ENCODE measurements around the gene DOP1B.
"Not testable (repeated sequence)": the region's sequence is repeated elsewhere in the genome, so short reads cannot be mapped to it uniquely, and the experiment has no call there.

Gene DOP1B

GRCh38 chr21:36174780-36175179, 18.2 kb downstream of the DOP1B start:
- no peak for FAIRE-seq

DNA sequence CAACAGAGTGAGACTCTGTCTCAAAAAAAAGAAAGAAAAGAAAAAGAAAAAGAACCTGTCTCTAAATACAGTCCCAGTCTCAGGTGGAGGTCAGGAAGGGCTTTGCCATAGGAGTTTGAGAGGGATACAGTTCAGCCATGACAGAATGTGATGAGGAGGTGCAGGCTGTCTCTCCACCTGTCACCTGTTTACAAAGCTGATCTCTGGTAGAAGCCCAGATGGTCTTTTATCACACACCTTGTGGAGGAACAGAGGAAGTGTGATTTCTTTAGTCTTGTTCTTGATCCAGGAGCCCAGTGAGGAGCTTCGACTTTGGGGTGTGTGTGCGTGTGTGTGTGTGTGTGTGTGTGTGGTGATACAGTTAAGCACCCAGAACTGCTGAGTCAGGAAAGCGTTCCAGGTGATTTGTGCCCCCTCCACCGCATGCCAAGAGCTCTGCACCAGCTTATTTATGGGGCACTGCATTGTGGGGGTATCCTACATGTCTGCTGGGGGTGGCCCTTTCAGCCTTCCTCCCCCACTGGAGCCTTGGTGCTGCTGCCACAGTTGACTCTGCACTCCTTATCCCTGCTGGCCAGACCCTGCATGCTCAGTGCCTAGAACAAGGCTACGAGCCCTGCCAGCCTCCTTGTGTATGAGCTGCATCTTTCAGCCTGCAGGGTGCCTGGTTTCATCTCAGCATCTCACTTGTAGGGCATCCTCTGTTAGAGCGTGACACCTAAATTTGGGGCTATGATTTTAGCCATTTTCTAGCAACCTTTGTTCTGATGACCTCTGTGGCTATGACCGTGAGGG, 19.3 kb downstream of the DOP1B start:
- no peak for FAIRE-seq

GRCh38 chr21:36178349-36178748, 21.7 kb downstream of the DOP1B start:
- no peak for FAIRE-seq

GRCh38 chr21:36179145-36179544, 22.5 kb downstream of the DOP1B start:
- no peak for FAIRE-seq

DNA sequence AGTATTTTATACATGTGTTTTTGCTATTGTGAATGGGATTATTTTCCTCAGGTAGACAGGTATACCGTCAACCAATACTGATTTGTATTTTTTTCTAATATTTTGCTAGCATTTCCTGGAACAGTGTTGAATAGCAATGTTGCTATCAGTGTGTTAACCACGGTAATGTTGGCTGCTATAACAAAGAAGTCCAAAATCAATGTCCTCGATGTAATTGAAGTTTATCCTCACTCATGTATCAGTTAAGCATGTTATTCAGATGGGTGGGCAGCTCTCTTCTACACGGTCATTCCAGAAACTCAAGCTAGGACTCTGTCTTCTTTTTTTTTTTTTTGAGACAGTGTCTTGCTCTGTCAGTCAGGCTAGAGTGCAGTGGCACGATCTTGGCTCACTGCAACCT, 24.3 kb downstream of the DOP1B start:
- no peak for FAIRE-seq

DNA sequence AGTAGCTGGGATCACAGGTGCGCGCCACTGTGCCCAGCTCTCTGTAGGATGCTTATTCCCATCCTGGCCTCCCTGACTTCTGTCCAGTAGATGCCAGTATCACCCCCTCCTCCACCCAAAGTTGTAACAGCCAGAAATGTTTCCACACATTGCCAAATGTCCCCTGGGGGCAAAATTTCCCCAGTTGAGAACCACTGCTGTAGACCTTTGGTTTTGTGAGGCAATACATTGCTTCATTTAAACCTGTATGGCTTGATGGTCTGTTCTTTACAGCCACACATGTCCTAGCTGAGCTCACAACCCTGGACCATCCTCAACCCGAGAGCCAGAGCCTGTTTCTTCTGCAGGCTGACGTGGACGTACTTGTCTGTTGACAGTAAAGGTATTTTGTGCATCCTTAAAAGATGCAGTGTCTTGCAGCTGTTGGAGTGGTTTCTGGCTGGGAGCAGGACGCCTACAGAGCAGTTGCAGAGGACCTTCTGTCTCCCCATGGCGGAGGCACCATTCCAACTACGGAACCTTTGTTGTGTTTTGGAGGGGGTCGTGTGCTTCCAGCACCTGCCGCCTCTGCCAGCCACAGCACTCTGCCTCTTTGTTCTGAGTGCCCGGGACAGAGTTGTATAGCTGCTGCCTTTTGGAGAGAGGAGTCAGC, 26.6 kb downstream of the DOP1B start:
- FAIRE-seq, result no peak

DNA sequence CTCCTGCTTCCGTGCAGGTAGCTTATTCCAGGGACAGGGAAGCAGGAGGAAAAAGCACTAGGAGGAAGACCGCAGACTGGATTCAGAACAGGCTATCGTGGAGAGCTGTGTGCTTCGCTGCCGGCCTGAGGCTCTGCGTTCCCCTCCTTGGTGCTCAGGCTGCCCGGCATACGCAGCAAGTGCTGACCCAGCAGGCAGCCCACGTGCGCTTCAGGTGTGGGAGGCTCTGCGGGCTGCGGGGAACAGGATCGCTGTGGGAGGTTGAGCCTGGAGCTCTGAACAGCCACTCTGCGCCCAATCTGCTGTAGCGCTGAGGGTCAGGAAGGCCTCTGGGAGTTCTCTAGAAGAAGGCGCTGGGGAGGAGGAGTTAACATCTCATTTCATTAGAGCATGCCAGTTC, 27.9 kb downstream of the DOP1B start:
- no peak for FAIRE-seq

DNA sequence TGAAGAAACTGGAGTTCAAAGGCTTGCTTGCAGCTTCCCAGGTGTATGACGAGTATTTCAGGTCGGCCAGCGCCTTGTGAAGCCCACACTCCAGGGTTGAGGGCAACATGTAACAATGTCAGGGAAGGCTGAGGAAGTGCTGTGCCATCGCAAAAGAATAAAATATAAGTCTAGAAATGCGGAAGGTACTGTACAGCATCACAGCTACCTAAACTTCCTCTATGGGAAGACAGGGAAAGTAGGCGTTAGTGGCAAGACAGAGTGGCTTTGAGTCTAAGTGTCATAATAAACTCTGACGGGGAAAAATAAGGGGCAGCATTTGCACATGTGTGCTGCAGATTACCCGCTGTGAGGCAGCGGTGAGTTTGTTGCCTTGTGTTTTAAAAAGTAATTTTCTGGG, 28.9 kb downstream of the DOP1B start:
- no peak for FAIRE-seq

DNA sequence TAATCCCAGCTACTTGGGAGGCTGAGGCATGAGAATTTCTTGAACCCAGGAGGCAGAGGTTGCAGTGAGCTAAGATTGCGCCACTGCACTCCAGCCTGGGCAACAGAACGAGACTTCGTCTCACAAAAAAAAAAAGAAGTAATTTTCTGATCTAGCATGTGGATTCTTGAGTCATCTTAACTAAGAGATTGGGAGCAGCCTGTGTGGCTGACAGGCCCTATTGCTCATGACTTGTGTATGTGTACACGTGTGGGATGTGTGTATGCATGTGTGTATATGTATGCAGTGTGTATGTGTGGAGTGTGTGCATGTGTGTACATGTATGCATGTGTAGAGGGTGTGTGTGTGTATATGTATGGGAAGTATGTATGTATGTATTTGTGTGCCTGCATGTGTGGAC, 29.5 kb downstream of the DOP1B start:
- FAIRE-seq, result no peak

DNA sequence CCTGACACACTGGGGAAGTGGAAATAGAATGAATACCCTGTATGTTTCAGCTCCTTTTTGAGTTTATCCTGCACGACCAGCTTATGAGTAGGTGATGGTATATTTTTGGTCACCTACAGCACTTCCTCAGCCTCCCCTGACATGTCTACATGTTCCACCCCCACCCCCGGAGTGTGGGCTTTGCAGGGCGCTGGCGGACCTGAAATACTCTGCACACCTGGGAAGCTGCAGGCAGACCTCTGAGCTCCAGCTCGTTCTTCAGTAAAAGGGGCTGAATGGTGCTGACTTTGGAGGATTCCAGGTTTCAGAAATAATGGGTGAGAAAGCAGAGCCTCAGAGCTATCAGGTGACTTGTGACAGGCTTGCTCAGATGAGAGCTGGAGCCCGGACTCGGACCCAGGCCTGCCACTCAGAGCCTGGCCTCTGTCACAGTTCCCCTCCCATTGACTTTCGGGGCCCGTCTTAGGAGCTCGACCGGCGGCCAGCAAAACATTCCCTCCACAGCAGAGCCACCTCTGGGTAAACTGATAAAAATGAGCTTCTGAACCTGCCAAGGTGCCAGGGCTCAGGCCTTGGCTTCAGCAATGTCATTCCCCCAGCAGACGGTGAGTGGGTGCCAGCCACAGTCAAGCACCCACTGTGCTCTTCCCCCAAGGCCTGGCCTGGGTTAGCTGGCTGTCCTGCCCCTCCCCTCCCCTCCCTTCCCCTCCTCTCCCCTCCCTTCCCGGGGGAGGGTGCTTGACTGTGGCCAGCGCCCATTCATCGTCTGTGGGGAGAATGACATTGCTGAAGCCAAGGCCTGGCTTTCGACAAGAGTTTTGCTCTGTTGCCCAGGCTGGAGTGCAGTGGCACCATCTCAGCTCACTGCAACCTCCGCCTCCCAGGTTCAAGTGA, 30.1 kb downstream of the DOP1B start:
- FAIRE-seq, result no peak

DNA sequence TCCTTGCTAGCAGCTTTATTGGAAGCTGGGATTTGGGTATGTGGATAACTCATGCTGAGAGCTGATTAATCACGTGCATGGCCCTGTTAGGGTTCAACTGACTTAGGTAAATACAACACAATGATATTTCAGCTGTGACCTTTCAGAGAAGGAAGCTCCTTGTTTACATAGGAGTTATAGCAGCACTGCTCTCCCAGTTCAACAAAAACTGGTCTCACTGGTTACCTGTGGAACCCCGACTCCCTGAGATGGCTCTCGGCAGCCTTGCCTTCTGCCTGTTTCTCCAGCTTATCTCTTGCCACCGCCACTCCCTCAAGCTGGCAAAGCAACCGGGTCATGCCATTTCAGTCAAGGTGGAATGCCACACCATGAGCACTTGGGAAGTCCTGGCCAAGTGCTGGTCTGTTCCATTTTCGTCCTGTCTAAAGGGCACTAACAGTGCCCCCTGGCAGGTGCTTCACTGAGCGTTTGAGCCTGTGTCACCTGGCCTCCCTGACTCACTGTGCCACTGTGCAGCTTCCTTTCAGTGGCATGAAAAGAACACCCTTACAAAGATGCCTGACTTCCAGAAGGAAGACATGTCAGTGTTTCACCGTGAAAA, 31.6 kb downstream of the DOP1B start:
- no peak for FAIRE-seq

DNA sequence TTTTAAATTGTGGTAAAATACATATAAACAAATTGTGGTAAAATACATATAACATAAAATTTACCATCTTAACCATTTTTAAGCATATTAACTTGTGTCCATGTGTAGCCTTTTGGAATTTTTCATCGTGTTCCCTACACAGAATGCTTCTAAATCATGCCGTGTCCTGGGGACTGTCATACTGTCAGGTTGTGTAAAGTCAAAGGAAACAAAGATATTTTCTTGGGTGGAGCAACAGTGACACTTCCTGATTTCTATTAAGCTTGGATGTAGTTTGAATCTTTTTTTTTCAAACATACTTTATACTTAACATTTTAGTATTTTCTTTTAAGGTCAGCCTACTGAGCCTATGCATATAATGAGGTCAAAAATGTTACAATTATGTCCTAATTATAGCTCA, 32.3 kb downstream of the DOP1B start:
- FAIRE-seq, result no peak

- FAIRE-seq, result no peak
These were observed 34.1 kb downstream of the DOP1B start for GRCh38 chr21:36190736-36191135.

GRCh38 chr21:36193200-36193599, 36.6 kb downstream of the DOP1B start:
- FAIRE-seq, result no peak

DNA sequence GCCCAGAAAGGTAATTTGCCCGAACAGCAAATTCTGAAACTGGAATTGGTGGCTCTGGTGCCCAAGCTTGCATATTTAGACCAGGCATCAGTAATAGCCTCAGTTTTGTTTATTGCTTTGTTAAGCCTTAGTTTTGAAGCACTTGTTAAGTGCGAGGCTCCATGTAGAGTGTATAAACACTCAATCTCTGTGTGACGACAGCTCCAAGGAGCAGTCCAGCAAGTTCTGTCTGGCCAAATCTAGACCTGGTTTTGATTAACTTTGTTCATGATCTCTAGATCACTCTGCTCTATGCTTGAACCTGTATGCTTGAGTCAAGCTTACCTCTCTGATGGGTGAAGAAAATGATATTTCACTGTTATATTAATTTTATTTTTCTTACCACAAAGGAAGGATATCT, 37.4 kb downstream of the DOP1B start:
- no peak for FAIRE-seq

DNA sequence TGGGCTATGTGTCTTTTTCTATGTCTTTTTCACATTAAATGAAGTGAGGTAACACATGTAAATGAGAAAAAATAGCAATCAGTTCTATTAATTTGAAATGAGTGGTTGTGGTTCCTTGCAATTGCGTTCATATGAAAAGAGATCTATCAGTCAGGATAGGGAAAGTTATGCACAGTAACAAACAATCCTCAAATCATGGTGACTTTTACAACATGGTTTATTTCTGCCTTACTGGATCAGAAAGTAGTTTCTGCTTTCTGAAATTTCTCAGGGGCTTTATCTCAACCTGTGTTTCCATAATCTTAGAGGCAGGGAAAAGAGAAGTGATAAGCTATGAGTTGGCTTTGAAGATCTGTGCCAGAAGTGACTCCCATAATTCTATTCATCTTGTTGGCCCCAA, 39.0 kb downstream of the DOP1B start:
- FAIRE-seq, result no peak

DNA sequence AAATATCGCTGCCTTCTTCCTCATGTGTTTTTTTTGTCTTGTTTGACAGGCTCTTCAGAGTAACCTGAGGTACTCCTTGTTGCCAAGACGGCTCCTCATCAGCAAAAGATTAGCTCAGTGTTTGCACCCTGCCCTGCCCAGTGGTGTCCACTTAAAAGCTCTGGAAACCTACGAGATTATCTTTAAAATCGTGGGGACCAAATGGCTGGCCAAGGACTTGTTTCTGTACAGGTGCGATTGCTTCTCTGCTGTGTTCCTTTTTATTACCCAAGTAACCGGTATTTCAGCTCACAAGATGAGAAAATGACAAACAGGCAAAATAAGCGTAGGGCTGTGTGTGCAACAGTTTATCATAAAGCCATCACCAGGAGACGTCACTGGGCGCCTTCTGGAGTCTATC, 42.4 kb downstream of the DOP1B start:
- no peak for FAIRE-seq

- FAIRE-seq, result not testable (repeated sequence)
These were observed 43.0 kb downstream of the DOP1B start for GRCh38 chr21:36199575-36199974.

DNA sequence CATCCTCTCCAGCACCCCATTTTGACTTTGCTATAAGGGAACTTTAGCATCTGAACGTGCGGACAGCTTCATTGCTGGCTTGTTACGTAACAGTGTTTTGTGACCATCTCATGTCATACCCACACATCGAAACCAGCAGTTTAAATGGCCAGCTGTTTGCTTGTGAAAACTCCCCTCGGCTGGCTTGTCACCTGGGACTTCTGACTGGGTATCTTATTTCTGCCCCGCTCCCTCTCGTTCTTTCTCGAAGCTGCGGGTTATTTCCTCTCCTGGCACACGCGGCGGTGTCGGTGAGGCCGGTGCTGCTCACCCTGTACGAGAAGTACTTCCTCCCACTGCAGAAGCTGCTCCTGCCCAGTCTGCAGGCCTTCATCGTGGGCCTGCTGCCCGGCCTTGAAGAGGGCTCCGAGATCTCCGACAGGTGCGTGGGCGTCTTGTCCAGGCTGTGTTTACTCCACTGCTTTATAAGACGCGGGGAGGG, 43.5 kb downstream of the DOP1B start:
- no peak for FAIRE-seq

DNA sequence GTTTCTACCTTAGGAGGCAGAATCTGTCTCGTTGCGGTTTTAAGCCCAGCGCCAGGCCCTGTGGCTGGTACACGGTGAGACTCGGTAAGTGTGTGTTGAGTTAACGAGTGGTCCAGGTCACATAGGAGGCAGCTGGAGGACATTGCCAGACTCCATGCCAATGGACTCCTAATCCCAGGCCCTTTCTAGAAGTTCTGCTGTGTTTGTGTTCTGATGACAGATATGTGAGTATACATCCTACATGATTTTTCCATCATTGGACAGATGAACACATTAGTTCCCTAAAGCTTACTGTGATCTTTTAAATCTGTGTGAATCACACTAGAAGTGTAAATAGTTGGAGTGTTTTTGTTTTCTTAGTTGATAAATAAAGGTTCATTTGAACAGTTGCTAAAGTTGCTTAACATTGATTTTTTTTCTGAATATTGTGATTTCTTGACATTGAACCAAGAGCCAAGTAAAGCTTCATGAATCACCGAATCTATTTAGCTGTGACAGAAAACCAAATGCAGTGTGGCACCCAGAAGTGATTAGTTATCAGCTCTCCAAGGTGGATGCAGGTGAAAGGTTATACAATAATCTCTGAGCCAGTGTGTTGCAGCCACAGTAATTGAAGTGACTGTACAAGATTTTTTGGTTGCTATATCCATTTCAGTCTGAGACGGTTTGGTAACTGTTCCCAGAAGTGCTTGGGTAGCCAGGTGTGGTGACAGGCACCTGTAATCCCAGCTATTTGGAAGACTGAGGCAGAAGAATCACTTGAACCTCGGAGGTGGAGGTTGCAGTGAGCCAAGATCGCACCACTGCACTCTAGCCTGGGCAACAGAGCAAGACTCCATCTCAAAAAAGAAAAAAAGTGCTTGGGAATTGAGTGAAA, 46.3 kb downstream of the DOP1B start:
- FAIRE-seq, result no peak

- FAIRE-seq, result no peak
These were observed 46.9 kb downstream of the DOP1B start for GRCh38 chr21:36203603-36203889.

DNA sequence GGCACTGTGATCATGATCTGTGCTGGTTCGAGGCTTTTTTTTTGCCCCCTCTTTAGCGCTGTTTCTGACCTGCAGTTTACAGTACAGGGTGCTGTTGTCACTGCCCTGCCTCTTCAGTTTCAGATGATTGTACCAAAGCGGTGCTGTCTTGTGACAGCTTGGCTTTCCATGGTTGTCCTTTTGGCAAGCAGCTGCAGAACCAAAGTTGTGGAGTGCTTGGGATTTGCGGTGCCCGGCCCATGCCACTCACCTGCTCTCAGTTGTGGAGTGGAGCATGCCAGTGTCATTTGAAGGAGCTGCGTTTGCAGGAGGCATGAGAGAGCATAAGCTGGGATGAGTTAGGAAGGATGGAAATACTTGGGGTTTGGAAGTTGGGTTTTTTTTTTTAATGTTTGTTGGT, 48.4 kb downstream of the DOP1B start:
- FAIRE-seq, result no peak
